HepG2 (cell line): ENCODE data around the gene TMEM81. TPM values are rescaled to one million over a fixed set of nuclear protein-coding genes. Genes with fewer than 3 reads are reported as not detected.

Experiments
- ATAC-seq: fragments of 200-7000 bp; cut with Tn5 transposase; 3 replicates; pipeline ENCODE4 v1.9.1; 2020; ENCODE audit warnings: mild to moderate bottlenecking, moderate library complexity
- BruUV-seq: library from RNA; stranded (reverse); fragments of 400-500 nt; replicated peaks from 2 replicates; lab custom pipeline; 2021; lab: Mats Ljungman, UMichigan
- CTCF ChIA-PET: fragments of 300-600 bp; formaldehyde crosslinking; extraction: SDS; loops from one replicate; lab custom pipeline; 2021; ENCODE audit warnings: low total read pairs, inconsistent platforms, low intra/inter-chr PET ratio; lab: Yijun Ruan, JAX
- POLR2A ChIA-PET: fragments of 350-600 bp; sonication (Branson Sonifier 250); formaldehyde crosslinking; loops from one replicate; lab custom pipeline; 2020; ENCODE audit warnings: antibody characterized with exemption, inconsistent platforms; lab: Yijun Ruan, JAX
- DNase-seq: peaks from one replicate; pipeline ENCODE4 v3.0.0-alpha.2; 2015; ENCODE audit warnings: low spot score
- FAIRE-seq: peaks from 3 replicates; lab custom pipeline; 2011; peaks lifted over from hg19 to GRCh38; lab: Jason Lieb, UNC
- H2AFZ ChIP-seq: one replicate; pipeline ENCODE4 v1.6.1; 2011; ENCODE audit warnings: low read length, inconsistent platforms
- H3K27ac ChIP-seq: fragments of 300-600 bp; 3 replicates; pipeline ENCODE4 v1.8.0; 2011; ENCODE audit warnings: mixed run types, mild to moderate bottlenecking, mixed read lengths, low read length, inconsistent platforms; ENCODE audit not compliant: insufficient read depth; ENCODE audit errors: extremely low read length
- H3K27me3 ChIP-seq, 2 experiments: fragments of 200-600 bp in 1 of 2; 2 replicates in 1 of 2; 3 replicates in 1 of 2; pipeline versions ENCODE4 v1.6.0 to v1.8.0; 2011; ENCODE audit warnings: low read length in 2 of 2, mild to moderate bottlenecking in 2 of 2, moderate library complexity in 2 of 2, inconsistent platforms in 1 of 2; ENCODE audit not compliant: insufficient read depth in 2 of 2, control insufficient read depth in 1 of 2
- H3K36me3 ChIP-seq, 2 experiments: fragments of 200-600 bp in 1 of 2; replicated peaks in 1 of 2; 2 replicates in 1 of 2; 3 replicates in 1 of 2; pipeline versions ENCODE4 v1.5.1 to v1.8.0; 2011; ENCODE audit warnings: low read length in 2 of 2, inconsistent platforms in 1 of 2; ENCODE audit not compliant: insufficient read depth in 2 of 2, control insufficient read depth in 1 of 2
- H3K4me1 ChIP-seq: 2 replicates; pipeline ENCODE4 v1.5.1; 2012; ENCODE audit warnings: low read length, inconsistent platforms; ENCODE audit not compliant: insufficient read depth
- H3K4me2 ChIP-seq: 2 replicates; pipeline ENCODE4 v1.6.0; 2011; ENCODE audit warnings: low read depth, low read length, inconsistent platforms
- H3K4me3 ChIP-seq, 3 experiments: fragments of 200-600 bp in 1 of 3; sonication (generic), shearing (Covaris generic) in 1 of 3; replicated peaks in 1 of 3; 2 replicates each; pipeline ENCODE4 v1.5.1; 2011 to 2016; ENCODE audit warnings: low read length in 3 of 3, inconsistent platforms in 2 of 3, low read depth in 2 of 3, mild to moderate bottlenecking in 2 of 3, control low read depth in 1 of 3, mixed read lengths in 1 of 3; ENCODE audit not compliant: insufficient read depth in 1 of 3
- H3K79me2 ChIP-seq: one replicate; pipeline ENCODE4 v1.6.1; 2011; ENCODE audit warnings: low read length, inconsistent platforms; ENCODE audit not compliant: insufficient read depth
- H3K9ac ChIP-seq: 2 replicates; pipeline ENCODE4 v1.6.0; 2011; ENCODE audit warnings: mild to moderate bottlenecking, low read depth, low read length, inconsistent platforms; ENCODE audit not compliant: insufficient read depth
- H3K9me3 ChIP-seq: 2 replicates; pipeline ENCODE4 v1.5.1; 2012; ENCODE audit warnings: mild to moderate bottlenecking, low read length
- H4K20me1 ChIP-seq: 2 replicates; pipeline ENCODE4 v1.6.0; 2011; ENCODE audit warnings: inconsistent platforms, mild to moderate bottlenecking, low read length, moderate library complexity; ENCODE audit not compliant: insufficient read depth
- DMTF1 ChIP-seq: sonication (generic); formaldehyde crosslinking; IDR thresholded peaks from 2 replicates; pipeline ENCODE4 v1.4.0; 2020; ENCODE audit warnings: mild to moderate bottlenecking, missing genetic modification reagents
- MXI1 ChIP-seq: IDR thresholded peaks from 3 replicates; pipeline ENCODE4 v1.6.1; 2012; ENCODE audit warnings: low read depth, low read length, inconsistent platforms, borderline replicate concordance
- NKX3-1 ChIP-seq: sonication (generic); formaldehyde crosslinking; IDR thresholded peaks from 2 replicates; pipeline ENCODE4 v1.5.0; 2020; ENCODE audit warnings: missing genetic modification reagents
- POLR2A ChIP-seq, 2 experiments: IDR thresholded peaks; 2 replicates each; pipeline ENCODE4 v1.6.1; 2011; ENCODE audit warnings: low read depth in 2 of 2, low read length in 2 of 2, mild to moderate bottlenecking in 1 of 2, moderate library complexity in 1 of 2; ENCODE audit not compliant: insufficient read depth in 1 of 2
- POLR2AphosphoS2 ChIP-seq: IDR thresholded peaks from 2 replicates; pipeline ENCODE4 v1.6.1; 2011; ENCODE audit warnings: low read depth, low read length, improper control_type of control experiment
- PTBP1 ChIP-seq: fragments of 200-400 bp; formaldehyde crosslinking; IDR thresholded peaks from 2 replicates; pipeline ENCODE4 v1.6.1; 2018; ENCODE audit warnings: low read length, low read depth; ENCODE audit not compliant: poor library complexity, severe bottlenecking
- SAP130 ChIP-seq: IDR thresholded peaks from 2 replicates; pipeline ENCODE4 v1.6.1; 2016; ENCODE audit warnings: low read depth
- ZMYM2 ChIP-seq: sonication (generic); formaldehyde crosslinking; IDR thresholded peaks from 2 replicates; pipeline ENCODE4 v1.8.0; 2022; ENCODE audit warnings: mild to moderate bottlenecking, missing genetic modification reagents
- ZNF3 ChIP-seq: IDR thresholded peaks from 2 replicates; pipeline ENCODE4 v1.7.0; 2017; ENCODE audit warnings: inconsistent platforms
- ZNF629 ChIP-seq: sonication (generic); formaldehyde crosslinking; conservative IDR thresholded peaks from 2 replicates; pipeline ENCODE4 v1.5.0; 2020; ENCODE audit warnings: missing genetic modification reagents
- WGBS: methylation state at CpG from one replicate; pipeline ENCODE4 v1.1.6; 2017; ENCODE audit warnings: low lambda C conversion rate; 5-methylcytosine and 5-hydroxymethylcytosine counted together
- in situ Hi-C: cut with HindIII; loops from 2 replicates; pipeline ENCODE4 v1.10.0; 2017; ENCODE audit warnings: low pct_unique_long_range_greater_than_20kb; ENCODE audit not compliant: extremely low pct_ligation_motif_present
- intact Hi-C: fragments of 100-400 bp; cut with micrococcal nuclease; formaldehyde crosslinking; loops from one replicate; pipeline ENCODE4 v1.10.0; 2022; ENCODE audit not compliant: unreplicated experiment
- polyA plus RNA-seq, 8 experiments: library from polyadenylated mRNA; depleted of rRNA in 3 of 8; stranded (reverse) in 7 of 8; unstranded in 1 of 8; fragments of >200 nt; fragmentation: Illumina TruSeq in 4 of 8; extraction: Trizol in 4 of 8; gene quantifications; 2 replicates each; pipeline versions ENCODE4 v1.2.1 to v1.2.3, GENCODE V29; 2011 to 2016; ENCODE audit warnings: low read depth in 4 of 8, missing spikeins in 1 of 8, mixed read lengths in 1 of 8; ENCODE audit not compliant: insufficient read depth in 1 of 8
- total RNA-seq, 5 experiments: library from RNA; depleted of rRNA; stranded (reverse); fragments of >200 nt; fragmentation: Illumina TruSeq; extraction: Trizol; gene quantifications; 2 replicates each; pipeline ENCODE4 v1.2.3, GENCODE V29; 2016; ENCODE audit warnings: low read depth in 1 of 5

TMEM81 gene
- total and polyA plus RNA-seq, 2 of the 13 experiments (the other 11 are each of a cell fraction or from before 2014, with no cell fraction given) = 1.1 TPM

DNA sequence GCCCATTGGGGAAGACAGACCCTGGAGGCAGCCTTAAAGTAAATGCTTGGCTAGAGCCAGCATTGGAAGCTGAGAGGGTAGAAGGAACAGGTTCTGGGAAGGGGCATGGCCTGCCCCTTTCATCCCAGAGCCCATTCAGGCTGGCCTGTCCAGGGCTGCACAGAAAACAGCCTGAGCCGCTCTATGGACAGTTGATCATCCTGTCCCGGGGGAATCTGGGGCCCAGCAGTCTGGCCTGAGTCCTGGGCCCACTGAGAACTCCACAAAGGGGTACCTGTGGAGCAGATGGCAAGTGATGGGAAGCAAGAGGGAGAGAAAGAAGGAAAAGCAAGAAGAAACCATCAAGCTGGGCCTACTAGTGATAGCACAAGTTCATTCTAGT lies 13.2 kb downstream of the TMEM81 start:
- Histone ChIP-seq H3K4me1 (no peaks in the 10 kb centered on the region), H3K36me3 (no peaks in the 10 kb centered on the region), H4K20me1 (no peaks in the 10 kb centered on the region), H3K4me3 (no peak overlapping the region), H3K9me3 (no peaks in the 10 kb centered on the region), H3K27ac (no peak overlapping the region), H3K79me2 (no peaks in the 10 kb centered on the region), H3K9ac (no peak overlapping the region), H2AFZ (no peak overlapping the region), H3K4me2 (no peak overlapping the region), H3K27me3 (peaks cover 0 to 25% of the 10 kb centered on the region in 2 experiments; a peak in 3 of 5 replicates)
- TF ChIP-seq MXI1 (no peak), POLR2A (IDR thresholded peaks at IDR 0.05; ENCODE audit: insufficient read depth in 1 of 2, low read depth in 2 of 2, low read length in 2 of 2) (no peak), ZMYM2 (CRISPR knock-in tag) (no peak), ZNF629 (no peak), POLR2AphosphoS2 (no peak), ZNF3 (CRISPR knock-in tag) (no peak), DMTF1 (CRISPR knock-in tag) (no peak), SAP130 (CRISPR knock-in tag) (no peak), PTBP1 (no peak), NKX3-1 (CRISPR knock-in tag) (no peak)
- in situ Hi-C loops = no loop called here
- FAIRE-seq = no peak
- ChIA-PET CTCF (no interaction called here), POLR2A (no interaction called here)
- BruUV-seq = no TSS peak
- 0% methylated on average over 2 of the region's 2 CpGs for WGBS
- ATAC-seq = no peak
- intact Hi-C loops = no loop called here
- no peak for DNase-seq
